ENCODE results near the gene SELENON.

SELENON gene

GRCh38 chr1:25782608-25783201, 17.3 kb upstream of the SELENON start:
- POLR2A ChIA-PET = no interaction called here
- CTCF ChIA-PET = interaction anchor here (1.2 kb wide), 1 partner anchor 15 kb away, joined by 3 read pairs; no protein-coding TSS in a partner anchor
- no peak for DNase-seq (ENCODE audit: extremely low spot score)
- TF ChIP-seq CTCF (IDR thresholded peaks at IDR 0.05; ENCODE audit: control extremely low read depth, extremely low read depth, low read depth, missing control alignments) = no peak

- TF ChIP-seq CTCF (IDR thresholded peaks at IDR 0.05; ENCODE audit: control extremely low read depth, extremely low read depth, low read depth, missing control alignments) = no peak
- DNase-seq (ENCODE audit: extremely low spot score) = no peak
- CTCF ChIA-PET = interaction anchor here (1.1 kb wide), 1 partner anchor 93 kb away, joined by 4 read pairs; no protein-coding TSS in a partner anchor
- POLR2A ChIA-PET = interaction anchor here (0.7 kb wide), 1 partner anchor 254 kb away, joined by 3 read pairs; no protein-coding TSS in a partner anchor
These were observed 15.4 kb upstream of the SELENON start for GRCh38 chr1:25784575-25785051.

- POLR2A ChIA-PET = interaction anchor here (0.7 kb wide), 1 partner anchor 255 kb away, joined by 3 read pairs; no protein-coding TSS in a partner anchor
- CTCF ChIA-PET = interaction anchor here (1.1 kb wide), 1 partner anchor 94 kb away, joined by 4 read pairs; no protein-coding TSS in a partner anchor
- no peak for TF ChIP-seq CTCF (IDR thresholded peaks at IDR 0.05; ENCODE audit: control extremely low read depth, extremely low read depth, low read depth, missing control alignments)
- no peak for DNase-seq (ENCODE audit: extremely low spot score)
These were observed 14.5 kb upstream of the SELENON start for GRCh38 chr1:25785333-25786067.

- ChIA-PET CTCF (interaction anchor here (0.9 to 2.2 kb wide), 3 partner anchors 8 to 21 kb away, joined by 3 to 8 read pairs (median 3); no protein-coding TSS in a partner anchor), POLR2A (interaction anchor here (0.6 kb wide), 1 partner anchor 951 kb away, joined by 3 read pairs; no protein-coding TSS in a partner anchor)
- TF ChIP-seq CTCF (IDR thresholded peaks at IDR 0.05; ENCODE audit: control extremely low read depth, extremely low read depth, low read depth, missing control alignments) = no peak
- no peak for DNase-seq (ENCODE audit: extremely low spot score)
These were observed 12.9 kb upstream of the SELENON start for GRCh38 chr1:25786887-25787759.

GRCh38 chr1:25787760-25788166, 12.2 kb upstream of the SELENON start:
- TF ChIP-seq CTCF (IDR thresholded peaks at IDR 0.05; ENCODE audit: control extremely low read depth, extremely low read depth, low read depth, missing control alignments) = no peak
- ChIA-PET CTCF (interaction anchor here (0.9 to 2.2 kb wide), 2 partner anchors 10 to 22 kb away, joined by 3 to 8 read pairs; no protein-coding TSS in a partner anchor), POLR2A (no interaction called here)
- no peak for DNase-seq (ENCODE audit: extremely low spot score)

GRCh38 chr1:25790472-25790871, 9.5 kb upstream of the SELENON start:
- no peak for TF ChIP-seq CTCF (IDR thresholded peaks at IDR 0.05; ENCODE audit: control extremely low read depth, extremely low read depth, low read depth, missing control alignments)
- POLR2A ChIA-PET = no interaction called here
- CTCF ChIA-PET = interaction anchor here (1.3 to 1.8 kb wide), 2 partner anchors 13 to 41 kb away, joined by 3 to 4 read pairs; no protein-coding TSS in a partner anchor
- DNase-seq (ENCODE audit: extremely low spot score) = no peak

All from GM10248 (cell line).